Esophagus squamous epithelium (tissue), 4 donors: ENCODE measurements around the gene CREG1.

Experiments
- CTCF ChIP-seq, 6 experiments: fragments of 450-650 bp in 4 of 6; fragments of 200-600 bp in 2 of 6; sonication (generic) in 2 of 6; IDR thresholded peaks; one replicate each; pipeline ENCODE4 v1.5.1; 2016 to 2019; ENCODE audit warnings: antibody characterized with exemption in 6 of 6, mild to moderate bottlenecking in 4 of 6, moderate library complexity in 4 of 6
- POLR2A ChIP-seq, 4 donors: fragments of 450-650 bp; IDR thresholded peaks; one replicate each; pipeline ENCODE4 v1.6.1; 2017; ENCODE audit warnings: antibody characterized with exemption in 4 of 4, mild to moderate bottlenecking in 4 of 4, moderate library complexity in 3 of 4

GRCh38 chr1:167529829-167530474, 23.6 kb downstream of the CREG1 start:
- no peak for TF ChIP-seq CTCF (IDR thresholded peaks at IDR 0.05)
- no peak for TF ChIP-seq POLR2A (IDR thresholded peaks at IDR 0.05)
